Endothelial cell (in vitro differentiated cells): Measurements from ENCODE around the gene PLCG1. TPM values are rescaled to one million over a fixed set of nuclear protein-coding genes. Genes with fewer than 3 reads are reported as not detected.
"Not testable (repeated sequence)": the region's sequence is repeated elsewhere in the genome, so short reads cannot be mapped to it uniquely, and the experiment has no call there.

Experiments used
- DNase-seq: peaks from one replicate; pipeline ENCODE4 v3.0.0; 2021; ENCODE audit warnings: low spot score
- H3K27ac Mint-ChIP-seq: one replicate; pipeline ENCODE4 v1.8.0; 2021; ENCODE audit warnings: mixed read lengths, inconsistent platforms; ENCODE audit not compliant: unreplicated experiment
- H3K27me3 Mint-ChIP-seq: one replicate; pipeline ENCODE4 v1.8.0; 2021; ENCODE audit warnings: mild to moderate bottlenecking, moderate library complexity, mixed read lengths, inconsistent platforms; ENCODE audit not compliant: unreplicated experiment
- H3K36me3 Mint-ChIP-seq: one replicate; pipeline ENCODE4 v1.8.0; 2021; ENCODE audit warnings: mild to moderate bottlenecking, low read depth, mixed read lengths, inconsistent platforms; ENCODE audit not compliant: unreplicated experiment
- H3K4me1 Mint-ChIP-seq: one replicate; pipeline ENCODE4 v1.8.0; 2021; ENCODE audit warnings: mild to moderate bottlenecking, mixed read lengths, inconsistent platforms; ENCODE audit not compliant: unreplicated experiment
- H3K4me3 Mint-ChIP-seq: one replicate; pipeline ENCODE4 v1.8.0; 2021; ENCODE audit warnings: mild to moderate bottlenecking, mixed read lengths, inconsistent platforms; ENCODE audit not compliant: unreplicated experiment
- H3K9me3 Mint-ChIP-seq: one replicate; pipeline ENCODE4 v1.8.0; 2021; ENCODE audit warnings: mixed read lengths, inconsistent platforms; ENCODE audit not compliant: unreplicated experiment
- total RNA-seq: library from RNA; stranded (reverse); fragmentation: NEBNext Ultra II Directional; extraction: Animal tissue kit (Norgen Biotek cat#: 25700); gene quantifications from one replicate; pipeline ENCODE4 v1.2.1, GENCODE V29; 2021; ENCODE audit not compliant: unreplicated experiment
- TF ChIP-seq, protein P1 (sequence below): fragments of 200-600 bp; sonication (generic); IDR thresholded peaks from one replicate; pipeline ENCODE4 v1.5.0; 2021; ENCODE audit warnings: antibody characterized with exemption; ENCODE audit not compliant: unreplicated experiment

The PLCG1 gene
- total RNA-seq, 1 donor from 2014 or later = 456 TPM

DNA sequence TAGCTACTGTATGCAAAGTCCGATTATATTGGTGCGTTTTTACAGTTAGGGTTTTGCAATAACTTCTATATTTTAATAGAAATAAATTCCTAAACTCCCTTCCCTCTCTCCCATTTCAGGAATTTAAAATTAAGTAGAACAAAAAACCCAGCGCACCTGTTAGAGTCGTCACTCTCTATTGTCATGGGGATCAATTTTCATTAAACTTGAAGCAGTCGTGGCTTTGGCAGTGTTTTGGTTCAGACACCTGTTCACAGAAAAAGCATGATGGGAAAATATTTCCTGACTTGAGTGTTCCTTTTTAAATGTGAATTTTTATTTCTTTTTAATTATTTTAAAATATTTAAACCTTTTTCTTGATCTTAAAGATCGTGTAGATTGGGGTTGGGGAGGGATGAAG is 13.7 kb upstream of the PLCG1 start:
- Mint-ChIP-seq H3K27me3 (no peaks in the 10 kb centered on the region), H3K27ac (no peak overlapping the region), H3K36me3 (peaks cover 46% of the 10 kb centered on the region), H3K4me1 (no peaks in the 10 kb centered on the region), H3K9me3 (no peaks in the 10 kb centered on the region), H3K4me3 (no peak overlapping the region)
- no peak for DNase-seq
- TF ChIP-seq, protein P1, sequence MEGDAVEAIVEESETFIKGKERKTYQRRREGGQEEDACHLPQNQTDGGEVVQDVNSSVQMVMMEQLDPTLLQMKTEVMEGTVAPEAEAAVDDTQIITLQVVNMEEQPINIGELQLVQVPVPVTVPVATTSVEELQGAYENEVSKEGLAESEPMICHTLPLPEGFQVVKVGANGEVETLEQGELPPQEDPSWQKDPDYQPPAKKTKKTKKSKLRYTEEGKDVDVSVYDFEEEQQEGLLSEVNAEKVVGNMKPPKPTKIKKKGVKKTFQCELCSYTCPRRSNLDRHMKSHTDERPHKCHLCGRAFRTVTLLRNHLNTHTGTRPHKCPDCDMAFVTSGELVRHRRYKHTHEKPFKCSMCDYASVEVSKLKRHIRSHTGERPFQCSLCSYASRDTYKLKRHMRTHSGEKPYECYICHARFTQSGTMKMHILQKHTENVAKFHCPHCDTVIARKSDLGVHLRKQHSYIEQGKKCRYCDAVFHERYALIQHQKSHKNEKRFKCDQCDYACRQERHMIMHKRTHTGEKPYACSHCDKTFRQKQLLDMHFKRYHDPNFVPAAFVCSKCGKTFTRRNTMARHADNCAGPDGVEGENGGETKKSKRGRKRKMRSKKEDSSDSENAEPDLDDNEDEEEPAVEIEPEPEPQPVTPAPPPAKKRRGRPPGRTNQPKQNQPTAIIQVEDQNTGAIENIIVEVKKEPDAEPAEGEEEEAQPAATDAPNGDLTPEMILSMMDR = no peak

DNA sequence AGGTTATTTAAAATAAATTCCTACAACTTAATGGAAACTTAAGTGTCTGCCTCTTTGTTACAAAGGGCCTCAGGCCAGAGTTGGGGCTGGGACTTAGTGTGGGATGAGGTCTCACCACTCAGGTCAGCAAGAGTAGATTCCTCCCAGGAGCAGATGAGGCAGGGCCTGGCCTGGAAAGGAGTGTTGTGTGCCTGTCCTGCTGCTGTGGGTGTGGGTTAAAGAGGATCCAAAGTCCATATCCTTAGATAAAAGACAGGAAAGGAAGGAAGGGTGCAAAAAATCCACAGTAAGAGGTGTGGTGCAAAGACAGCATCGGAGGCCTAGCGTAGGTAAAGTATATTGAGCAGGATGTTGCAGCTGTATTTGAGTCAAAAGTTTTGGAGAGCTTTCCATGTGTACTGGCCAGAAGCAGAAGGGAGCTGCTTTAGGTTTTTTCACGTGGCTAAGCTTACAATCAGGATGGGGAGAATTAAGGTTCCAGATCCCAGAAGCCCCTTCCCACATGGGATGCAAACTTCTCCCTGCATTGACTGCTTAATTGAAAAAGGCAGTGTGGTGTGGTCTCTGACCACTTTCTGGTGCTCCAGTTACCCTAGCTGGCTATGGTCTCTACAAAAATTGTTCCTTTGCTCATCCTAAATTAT is 12.8 kb upstream of the PLCG1 start:
- TF ChIP-seq, protein P1 = no peak
- Mint-ChIP-seq H3K4me3 (peak overlapping the region; percentile 63), H3K9me3 (no peaks in the 10 kb centered on the region), H3K27me3 (no peaks in the 10 kb centered on the region), H3K27ac (no peak overlapping the region), H3K4me1 (no peaks in the 10 kb centered on the region), H3K36me3 (peaks cover 44% of the 10 kb centered on the region)
- DNase-seq = no peak

DNA sequence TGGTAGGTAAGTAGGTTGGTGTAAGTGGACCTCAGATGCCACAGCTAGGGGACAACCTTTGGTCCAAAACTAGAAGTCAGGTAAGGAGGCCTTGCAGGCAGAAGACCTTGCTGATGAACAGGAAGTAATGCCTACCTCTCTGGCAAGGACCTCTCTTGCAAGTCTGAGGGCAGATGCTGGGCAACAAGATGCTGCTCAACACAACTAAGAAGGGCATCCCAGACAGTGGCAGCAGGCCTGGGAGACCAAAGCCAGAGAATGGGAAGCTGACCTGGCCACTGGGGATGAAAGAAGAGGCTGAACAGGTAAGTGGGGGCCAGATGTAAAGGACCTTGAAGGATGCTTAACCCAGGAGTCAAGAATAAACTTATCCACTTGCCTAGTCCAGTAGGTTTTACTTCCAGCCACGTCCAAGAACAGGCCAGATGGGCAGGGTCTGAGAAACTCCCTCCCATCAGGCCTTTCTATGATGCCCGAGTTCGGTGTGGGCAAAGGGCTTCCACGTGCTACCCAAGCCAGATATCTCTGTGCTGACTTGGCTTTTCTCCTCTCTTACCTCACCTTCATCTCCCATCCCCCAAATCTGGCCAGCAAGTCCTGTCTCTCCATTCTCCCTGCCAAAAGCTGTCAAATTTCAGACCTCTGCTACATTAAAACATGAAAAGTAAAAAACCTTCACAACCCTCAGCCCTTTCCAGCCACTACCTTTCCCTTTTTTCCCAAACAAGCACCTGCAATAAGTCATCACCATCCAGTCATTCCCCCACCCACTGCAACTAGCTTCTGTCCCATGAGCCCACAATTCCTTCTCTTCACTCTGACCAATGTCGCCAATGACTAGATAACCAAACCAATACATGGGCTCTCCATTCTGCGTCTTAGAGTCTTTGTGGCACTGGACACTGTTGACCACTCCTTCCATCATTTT is 11.5 kb upstream of the PLCG1 start:
- peaks cover 49% of the 10 kb centered on the region for H3K36me3 Mint-ChIP-seq
- H3K27me3 Mint-ChIP-seq = no peaks in the 10 kb centered on the region
- TF ChIP-seq, protein P1 = no peak
- H3K27ac Mint-ChIP-seq = no peak overlapping the region
- no peaks in the 10 kb centered on the region for H3K4me1 Mint-ChIP-seq
- peak overlapping the region; percentile 15 for H3K4me3 Mint-ChIP-seq
- no peaks in the 10 kb centered on the region for H3K9me3 Mint-ChIP-seq
- no peak for DNase-seq

DNA sequence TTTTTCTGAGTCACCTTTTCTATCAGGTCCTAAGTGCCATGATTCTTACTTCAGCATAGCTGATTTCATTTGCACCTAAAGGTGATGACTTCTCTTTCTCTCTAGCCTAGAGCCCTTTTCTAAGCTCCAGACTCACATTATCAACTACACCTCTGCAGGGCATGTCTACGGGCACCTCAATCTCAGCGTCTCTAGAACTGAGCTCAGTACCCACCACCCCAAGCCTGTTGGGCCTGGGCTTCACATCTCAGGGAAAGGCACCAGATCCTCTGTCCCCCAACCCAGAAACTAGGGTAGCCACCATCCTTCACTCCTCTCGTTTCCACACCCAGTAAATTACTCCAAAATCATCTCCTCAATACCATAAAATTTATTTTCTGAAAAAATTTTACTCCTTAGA is 10.6 kb upstream of the PLCG1 start:
- peaks cover 41% of the 10 kb centered on the region for H3K36me3 Mint-ChIP-seq
- no peak for DNase-seq

DNA sequence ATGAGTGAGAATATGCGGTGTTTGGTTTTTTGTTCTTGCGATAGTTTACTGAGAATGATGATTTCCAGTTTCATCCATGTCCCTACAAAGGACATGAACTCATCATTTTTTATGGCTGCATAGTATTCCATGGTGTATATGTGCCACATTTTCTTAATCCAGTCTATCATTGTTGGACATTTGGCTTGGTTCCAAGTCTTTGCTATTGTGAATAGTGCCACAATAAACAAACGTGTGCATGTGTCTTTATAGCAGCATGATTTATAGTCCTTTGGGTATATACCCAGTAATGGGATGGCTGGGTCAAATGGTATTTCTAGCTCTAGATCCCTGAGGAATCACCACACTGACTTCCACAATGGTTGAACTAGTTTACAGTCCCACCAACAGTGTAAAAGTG is 9.0 kb upstream of the PLCG1 start:
- H3K4me3 Mint-ChIP-seq, H3K27me3 Mint-ChIP-seq, H3K27ac Mint-ChIP-seq, H3K9me3 Mint-ChIP-seq, DNase-seq, H3K4me1 Mint-ChIP-seq: not testable (repeated sequence)
- H3K36me3 Mint-ChIP-seq = peaks cover 35% of the 10 kb centered on the region

More for the DNA sequence above, 10.6 kb upstream of the PLCG1 start:
- no peaks in the 10 kb centered on the region for H3K27me3 Mint-ChIP-seq
- TF ChIP-seq, protein P1 = no peak
- H3K27ac Mint-ChIP-seq = no peak overlapping the region
- peak overlapping the region; percentile 15 for H3K4me3 Mint-ChIP-seq
- no peaks in the 10 kb centered on the region for H3K9me3 Mint-ChIP-seq
- H3K4me1 Mint-ChIP-seq = no peaks in the 10 kb centered on the region
